ENCODE measurements around the gene TCEA3.

The TCEA3 gene

DNA sequence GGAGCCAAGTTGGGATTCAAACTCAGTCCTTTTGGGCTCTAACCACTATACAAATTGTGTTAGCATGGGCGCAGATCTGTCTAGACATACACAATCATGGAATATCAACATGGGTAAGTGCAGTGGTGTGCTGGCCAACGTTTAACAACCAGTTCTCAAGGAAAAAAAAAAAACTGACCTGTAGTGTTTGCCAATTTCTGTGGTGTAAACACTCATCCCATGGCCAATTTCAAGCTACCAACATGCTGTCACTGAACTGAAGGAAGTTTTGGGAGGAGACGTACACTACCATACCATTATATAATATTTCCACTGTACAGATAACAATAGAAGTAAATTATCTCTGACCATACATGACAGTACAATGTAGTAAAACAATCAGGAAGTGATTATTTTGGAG lies 3.2 kb downstream of the TCEA3 start:
- DNase-seq (ENCODE audit: low read depth) = no peak

DNA sequence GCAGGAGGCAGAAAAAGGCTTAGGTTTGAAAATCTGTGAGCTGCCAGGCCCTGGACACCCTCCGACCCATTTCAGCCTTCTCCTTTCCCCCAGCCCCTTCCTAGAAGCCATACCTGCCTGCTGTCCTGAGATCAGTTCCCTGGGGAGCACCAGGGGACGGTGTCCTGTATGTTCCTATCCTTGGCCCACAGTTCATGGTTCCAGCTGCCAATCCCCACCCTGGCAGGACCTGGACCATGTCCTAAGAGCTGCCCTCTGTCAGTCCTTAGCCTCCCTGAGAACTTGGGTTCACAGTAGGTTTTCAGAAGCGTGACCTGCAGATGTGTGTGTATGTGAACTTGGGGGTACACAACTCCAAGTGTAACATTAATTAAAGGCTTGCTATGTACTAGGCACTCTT lies 3.8 kb downstream of the TCEA3 start:
- no peak for DNase-seq (ENCODE audit: low read depth)

GRCh38 chr1:23419180-23419579 lies 5.4 kb downstream of the TCEA3 start:
- no peak for DNase-seq (ENCODE audit: low read depth)

DNA sequence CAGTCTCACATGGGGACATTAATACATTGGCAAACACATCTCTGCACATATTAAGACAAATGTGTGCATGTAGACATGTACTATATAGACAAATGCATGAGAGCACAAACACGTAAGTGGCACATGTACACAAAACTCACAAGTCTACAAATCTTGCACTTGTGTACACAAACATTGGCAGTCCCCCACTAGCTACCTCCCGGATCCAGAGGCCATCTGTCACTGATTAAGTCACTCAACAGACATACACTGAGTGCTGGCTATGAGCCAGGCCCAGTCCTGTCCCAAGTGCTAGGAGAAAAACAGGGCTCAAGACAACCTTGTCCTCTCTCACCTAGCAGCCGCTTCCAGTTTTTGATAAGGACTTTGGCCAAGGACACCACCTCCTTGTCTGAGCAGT lies 7.0 kb downstream of the TCEA3 start:
- no peak for DNase-seq (ENCODE audit: low read depth)

DNA sequence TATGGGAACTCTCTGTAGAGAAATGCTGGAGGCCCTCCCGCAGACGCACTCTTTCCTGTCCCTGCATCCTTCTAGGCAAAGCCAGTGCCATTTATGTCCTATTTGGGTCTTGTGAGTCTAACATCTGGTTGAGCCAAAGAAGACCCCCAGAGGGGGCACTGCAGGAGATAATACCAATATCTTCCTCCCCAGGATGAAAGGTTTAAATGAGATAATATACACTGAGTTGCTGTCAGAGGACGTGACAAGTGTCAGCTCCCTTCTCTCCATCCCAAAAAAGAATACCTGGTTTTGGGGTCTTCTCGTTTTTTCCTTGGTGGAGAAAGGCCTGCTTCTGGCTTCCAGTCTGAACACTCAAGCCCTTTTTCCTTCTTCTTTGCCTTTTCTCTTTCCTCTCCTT lies 7.6 kb downstream of the TCEA3 start:
- no peak for DNase-seq (ENCODE audit: low read depth)

DNA sequence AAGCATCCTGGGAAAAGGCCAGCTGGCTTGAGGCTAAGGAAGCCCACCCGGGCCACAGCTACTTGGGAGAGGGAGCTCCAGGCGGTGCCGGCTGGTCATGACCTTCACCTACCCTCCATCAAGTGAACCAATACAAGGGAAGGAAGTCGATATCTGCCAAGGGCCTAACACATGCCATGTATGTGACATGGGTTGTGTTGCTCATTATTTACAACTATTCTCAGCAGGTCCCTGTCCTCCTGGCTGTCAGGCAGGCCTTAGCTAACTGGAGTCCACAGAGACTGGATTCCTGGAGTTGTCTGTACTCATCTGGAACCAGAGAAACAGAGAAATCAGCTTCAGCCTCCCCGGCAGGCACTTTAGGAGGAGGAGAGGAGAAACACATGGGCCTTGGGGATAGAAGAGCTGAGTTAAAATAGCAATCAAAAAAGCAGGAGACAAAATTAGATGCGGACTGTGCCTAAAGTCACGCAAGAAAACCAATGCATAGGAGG lies 15.7 kb downstream of the TCEA3 start:
- no peak for DNase-seq (ENCODE audit: low read depth)

GRCh38 chr1:23407016-23407630 lies 17.4 kb downstream of the TCEA3 start:
- no peak for DNase-seq (ENCODE audit: low read depth)

- no peak for DNase-seq (ENCODE audit: low read depth)
Measured at GRCh38 chr1:23405946-23406345, 18.6 kb downstream of the TCEA3 start.

DNA sequence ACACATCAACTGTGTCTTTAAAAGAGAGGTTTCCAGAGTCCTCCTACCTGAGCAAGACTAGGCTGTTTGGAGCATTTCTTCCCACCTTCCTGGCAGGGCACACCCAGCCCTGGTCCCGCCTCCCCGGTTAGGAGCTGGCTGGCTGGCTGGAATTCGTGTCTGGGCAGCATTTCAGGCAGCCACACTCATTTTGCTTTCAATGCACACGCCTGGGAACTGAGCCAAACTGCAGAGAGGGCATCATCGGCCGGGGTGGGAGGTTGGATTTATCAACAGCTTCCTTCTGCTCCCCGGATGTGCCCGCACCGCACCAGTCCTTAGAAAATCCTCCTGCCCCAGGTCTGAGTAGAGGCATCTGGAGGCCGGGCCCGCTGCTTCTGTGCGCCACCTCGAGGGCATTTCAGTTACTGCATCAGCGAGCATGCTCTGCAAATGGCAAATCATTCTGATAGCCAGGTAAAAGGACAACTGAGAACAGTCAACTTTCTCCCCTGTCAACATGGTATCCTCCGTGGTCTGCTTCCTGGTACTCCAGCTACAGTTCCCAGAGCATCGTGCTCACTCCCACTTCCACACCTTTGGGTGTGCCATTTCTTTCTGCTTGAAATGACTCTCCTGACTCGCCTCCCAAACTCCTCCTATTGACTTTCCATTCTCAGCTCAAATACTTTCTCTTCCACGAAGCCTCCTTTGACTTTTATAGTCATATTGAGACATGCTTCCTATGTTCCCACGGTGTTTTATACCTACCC lies 20.6 kb downstream of the TCEA3 start:
- DNase-seq (ENCODE audit: low read depth) = peak; percentile 85

- DNase-seq (ENCODE audit: low read depth) = no peak
Measured at GRCh38 chr1:23403355-23403734, 21.2 kb downstream of the TCEA3 start.

DNA sequence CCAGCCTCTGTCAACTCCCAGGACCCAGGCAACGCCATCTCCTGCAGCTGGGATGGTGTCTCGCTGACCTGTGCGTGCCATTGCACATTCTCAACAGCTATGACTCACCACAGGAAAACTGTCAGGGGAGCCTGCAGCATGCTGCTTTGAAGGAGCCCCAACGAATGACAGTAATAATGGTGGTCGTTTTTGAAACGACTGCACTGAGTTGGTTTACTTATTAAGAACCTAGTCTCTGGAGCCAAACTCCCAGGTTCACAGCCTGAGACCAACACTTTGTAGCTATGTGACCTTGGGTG lies 21.6 kb downstream of the TCEA3 start:
- no peak for DNase-seq (ENCODE audit: low read depth)

GRCh38 chr1:23402286-23403037 lies 22.1 kb downstream of the TCEA3 start:
- DNase-seq (ENCODE audit: low read depth) = no peak

DNA sequence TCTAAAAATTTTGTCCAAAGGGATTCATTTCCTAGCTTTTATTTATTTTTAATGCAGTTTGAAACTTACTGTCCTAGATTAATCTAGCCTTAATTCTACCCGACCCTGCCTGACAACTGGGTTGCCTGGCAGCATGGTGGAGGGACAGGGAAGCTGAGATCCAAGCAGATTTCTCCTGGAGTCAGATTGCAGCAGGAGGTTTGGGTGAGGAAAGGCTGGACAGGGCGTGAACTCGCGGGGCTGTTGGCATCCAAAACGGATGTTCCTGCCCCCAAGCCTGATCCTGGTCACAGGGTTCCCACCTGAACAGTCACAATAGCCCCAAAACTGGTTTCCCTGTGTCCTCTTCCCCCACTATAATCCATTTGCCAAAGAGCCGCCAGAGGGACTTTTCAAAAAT lies 23.2 kb downstream of the TCEA3 start:
- DNase-seq (ENCODE audit: low read depth) = no peak

- no peak for DNase-seq (ENCODE audit: low read depth)
Measured at GRCh38 chr1:23400324-23401114, 24.0 kb downstream of the TCEA3 start.

GRCh38 chr1:23399229-23399628 lies 25.3 kb downstream of the TCEA3 start:
- no peak for DNase-seq (ENCODE audit: low read depth)

DNA sequence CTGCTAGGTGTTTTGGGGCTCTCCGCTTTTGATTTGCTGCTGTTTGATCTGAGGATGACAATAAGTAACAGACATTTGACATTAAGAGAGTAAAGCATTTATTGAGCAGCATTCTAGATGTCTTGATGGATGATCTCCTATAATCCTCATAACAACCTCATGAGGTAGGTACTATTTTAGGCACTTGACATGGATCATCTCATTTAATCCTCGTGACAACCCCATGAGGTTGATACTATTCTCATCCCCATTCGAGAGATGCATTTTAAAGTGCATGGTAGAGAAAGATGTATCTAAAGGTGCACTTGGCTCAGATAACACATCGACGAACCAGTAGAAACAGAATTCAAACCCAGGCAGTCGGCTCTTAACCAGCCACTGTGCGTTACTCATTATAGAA lies 26.6 kb downstream of the TCEA3 start:
- no peak for DNase-seq (ENCODE audit: low read depth)

DNA sequence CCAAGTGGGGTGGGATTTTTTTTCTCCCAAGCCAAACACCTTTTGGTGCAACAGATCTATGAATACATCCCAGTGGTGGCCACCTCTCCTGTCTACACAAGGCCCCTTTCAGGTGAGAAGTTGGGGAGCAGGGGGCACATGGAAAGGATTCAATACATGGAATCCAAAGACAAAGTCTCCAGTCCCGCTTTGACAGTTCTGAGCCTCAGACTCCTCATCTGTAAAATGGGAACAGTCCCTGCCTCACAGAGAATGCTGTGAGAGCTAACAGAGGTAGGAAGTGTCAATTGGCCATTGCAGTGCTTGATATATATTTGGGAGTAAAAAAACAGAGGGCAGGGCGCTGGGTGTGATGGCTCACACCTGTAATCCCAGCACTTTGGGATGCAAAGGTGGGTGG lies 28.2 kb downstream of the TCEA3 start:
- no peak for DNase-seq (ENCODE audit: low read depth)

GRCh38 chr1:23395849-23396248 lies 28.7 kb downstream of the TCEA3 start:
- DNase-seq (ENCODE audit: low read depth) = no peak

GRCh38 chr1:23395154-23395724 lies 29.3 kb downstream of the TCEA3 start:
- no peak for DNase-seq (ENCODE audit: low read depth)

GRCh38 chr1:23394684-23395083 lies 29.9 kb downstream of the TCEA3 start:
- no peak for DNase-seq (ENCODE audit: low read depth)

- no peak for DNase-seq (ENCODE audit: low read depth)
Measured at GRCh38 chr1:23394181-23394580, 30.4 kb downstream of the TCEA3 start.

DNA sequence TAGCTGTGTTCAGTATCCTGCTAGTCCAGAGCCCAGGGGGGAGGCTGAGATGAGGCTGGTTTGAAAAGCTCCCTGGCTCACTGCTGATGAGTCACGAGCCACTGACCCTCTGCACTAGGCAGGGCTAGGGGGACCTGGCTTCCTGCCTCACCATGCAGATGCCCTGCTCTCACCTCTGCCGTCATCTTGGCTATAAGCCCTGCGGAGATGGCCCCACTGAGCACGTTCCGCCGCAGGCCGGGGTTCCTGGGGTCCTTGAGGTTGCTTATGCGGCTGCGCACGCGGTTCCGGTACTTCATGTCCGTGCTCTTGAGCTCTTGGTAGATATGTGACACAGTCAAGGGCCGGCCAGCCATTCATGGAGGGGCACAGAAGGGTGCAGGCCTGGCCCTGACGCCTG lies 30.8 kb downstream of the TCEA3 start:
- no peak for DNase-seq (ENCODE audit: low read depth)

Data from stimulated activated CD8-positive, alpha-beta memory T cell treated with anti-CD3 and anti-CD28 coated beads, Interleukin-7, amount 100 ng/mL, for 24 hours (primary cell).